ENCODE measurements around the gene PDLIM4.

PDLIM4 gene

GRCh38 chr5:132254321-132254977 lies 3.0 kb upstream of the PDLIM4 start:
- no peak for DNase-seq

GRCh38 chr5:132256086-132256782 lies 1.3 kb upstream of the PDLIM4 start:
- no peak for DNase-seq

DNA sequence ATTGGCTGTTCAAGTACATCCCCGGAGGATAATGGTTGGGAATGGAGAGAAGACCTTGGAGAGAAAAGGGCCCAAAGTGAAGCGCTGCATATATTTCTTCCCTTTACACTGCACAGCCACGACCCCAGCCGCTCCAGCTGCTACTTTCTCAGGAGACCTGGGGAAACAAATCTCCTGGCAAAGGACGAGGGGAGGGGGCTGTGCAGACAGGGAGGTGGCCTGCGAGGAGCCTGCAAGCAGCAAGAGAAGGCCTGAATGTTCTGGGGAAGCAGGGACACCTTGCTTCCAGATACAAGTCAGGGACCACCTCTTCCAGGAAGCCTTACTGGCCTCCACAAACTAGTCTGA lies 739 bp upstream of the PDLIM4 start:
- no peak for DNase-seq

DNA sequence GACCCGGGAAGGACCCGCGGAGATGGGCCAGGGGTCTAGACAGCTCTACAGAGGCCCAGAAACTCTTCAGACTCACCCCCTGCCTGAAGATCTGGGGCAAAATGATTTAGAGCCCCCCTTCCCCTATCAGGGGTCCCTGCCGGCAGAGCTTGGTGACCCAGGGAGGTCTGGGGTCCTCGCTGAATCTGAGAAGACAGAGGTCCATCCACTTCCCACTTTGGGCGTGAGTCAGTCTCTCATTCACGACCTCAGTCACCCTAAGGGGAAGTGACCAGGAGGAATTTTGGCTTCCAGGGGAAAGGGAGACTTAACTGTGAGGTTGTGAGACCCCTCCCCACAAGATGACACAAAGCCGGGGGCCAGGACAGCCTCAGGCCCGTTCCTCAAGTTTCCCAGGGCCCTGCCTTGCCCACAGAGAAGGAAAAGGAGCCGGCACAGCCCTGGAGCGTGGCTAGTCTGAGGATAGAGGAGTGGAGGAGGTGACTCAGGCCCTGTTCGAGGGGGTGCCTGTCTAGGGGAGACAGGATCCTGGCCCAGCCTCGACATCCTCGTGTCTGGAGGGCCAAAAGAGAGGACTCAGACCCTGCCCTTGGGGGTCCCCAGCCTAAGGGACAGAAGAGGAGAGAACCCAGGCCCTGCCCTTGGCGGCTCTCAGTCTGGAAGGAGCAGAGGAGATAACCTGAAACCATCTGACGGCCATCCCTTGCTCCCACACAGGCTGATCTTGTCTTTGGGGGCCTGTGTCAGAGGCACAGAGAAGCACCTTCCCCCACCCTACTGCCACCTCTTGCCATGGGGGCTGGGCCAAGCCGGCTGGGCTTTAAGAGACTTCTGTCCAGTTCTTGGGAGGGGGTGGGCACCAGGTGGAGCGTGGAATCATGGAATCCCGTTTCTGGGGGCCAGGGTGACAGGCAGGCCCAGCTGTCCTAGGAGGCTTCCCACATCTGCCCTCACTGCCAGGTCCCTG lies 889 bp downstream of the PDLIM4 start:
- no peak for DNase-seq

- no peak for DNase-seq
These were observed 1.8 kb downstream of the PDLIM4 start for GRCh38 chr5:132259069-132259851.

DNA sequence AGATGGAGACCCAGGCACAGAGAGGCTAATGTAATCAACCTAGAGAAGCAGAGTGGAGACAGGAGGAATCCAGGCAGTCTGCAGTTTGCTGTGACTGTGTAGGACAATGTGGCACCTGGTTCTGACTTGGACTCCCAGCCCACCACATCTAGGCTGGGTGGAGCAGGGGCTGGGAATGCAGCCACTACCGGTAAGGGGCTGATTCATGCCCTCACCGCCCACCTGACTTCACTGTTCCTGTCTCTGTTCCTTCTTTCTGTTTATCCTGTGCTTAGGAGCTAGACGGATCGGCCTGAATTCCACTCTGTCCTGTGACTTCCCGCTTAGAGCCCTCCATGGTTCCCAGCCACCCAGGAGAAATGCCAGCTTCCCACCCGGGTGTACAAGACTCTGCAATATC lies 2.6 kb downstream of the PDLIM4 start:
- DNase-seq = no peak

DNA sequence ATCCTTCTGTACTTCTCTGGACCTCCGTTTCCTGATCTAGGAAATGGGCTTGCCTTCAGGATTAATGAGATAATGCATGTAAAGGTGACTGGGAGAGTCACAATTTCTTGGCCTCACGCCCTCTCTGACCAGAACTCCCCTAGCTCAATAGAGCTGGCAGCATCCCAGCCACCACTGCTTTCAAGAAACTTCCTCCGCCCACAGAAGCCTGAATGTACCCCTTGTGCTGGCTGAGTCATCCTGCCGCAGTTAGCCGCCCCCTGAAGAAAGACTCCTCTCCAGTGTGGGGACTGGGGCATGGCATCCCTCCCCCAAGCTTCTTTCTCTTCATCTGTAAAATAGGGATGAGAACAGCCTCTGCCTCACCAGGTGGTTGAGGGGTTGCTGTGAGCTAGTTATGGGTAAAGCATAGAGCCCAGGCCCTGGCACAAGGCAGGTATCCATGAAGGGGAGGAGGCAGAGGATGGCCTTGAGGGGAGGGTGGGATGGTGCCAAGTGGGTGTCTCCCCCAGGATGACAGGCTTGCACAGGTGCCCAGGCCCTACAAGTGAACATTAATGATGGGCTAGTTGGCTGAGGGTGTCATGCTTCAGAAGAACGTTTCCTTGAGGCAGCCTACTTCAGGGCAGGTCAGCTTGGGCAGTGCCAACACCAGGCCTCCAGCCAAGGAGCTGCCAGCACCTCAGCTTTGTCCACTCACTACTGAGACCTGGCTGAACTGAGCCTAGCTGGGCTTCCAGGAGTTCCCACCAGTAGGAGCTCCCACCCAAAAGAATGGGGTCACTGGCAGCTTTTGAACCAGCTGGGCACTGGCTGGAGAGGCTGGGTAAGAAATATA lies 3.4 kb downstream of the PDLIM4 start:
- peak; percentile 37 for DNase-seq

GRCh38 chr5:132261881-132262845 lies 4.7 kb downstream of the PDLIM4 start:
- DNase-seq = no peak

DNA sequence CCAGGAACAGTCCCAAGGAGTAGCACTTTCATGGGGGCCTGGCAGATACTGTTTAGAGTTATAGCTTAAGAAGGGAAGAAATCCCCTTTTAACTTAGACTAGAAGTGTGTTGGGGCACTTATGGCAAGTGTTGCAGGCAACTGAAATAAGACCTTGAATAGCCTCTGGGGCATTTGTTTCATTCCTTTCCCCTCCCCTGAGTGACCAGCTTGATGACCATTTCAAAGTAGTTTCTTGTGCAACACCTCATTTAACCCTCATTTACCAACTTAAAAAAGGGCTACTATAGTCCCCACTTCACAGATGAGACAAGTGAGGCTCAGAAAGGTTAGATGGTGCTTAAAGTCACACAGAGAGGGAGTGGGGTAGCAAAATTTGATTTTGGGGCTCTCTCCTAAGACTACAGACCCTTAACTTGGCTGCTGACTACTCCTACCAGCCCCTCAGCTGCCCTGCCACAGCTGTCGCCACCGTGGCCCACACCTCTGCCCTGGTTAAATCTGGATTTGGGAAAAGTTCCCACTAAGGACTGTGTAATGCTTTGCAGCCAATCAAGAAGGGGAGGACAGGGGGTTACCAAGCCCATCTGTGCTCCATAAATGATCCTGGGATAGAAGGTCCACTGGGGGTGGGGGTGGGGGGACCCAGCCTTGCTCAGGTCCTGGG lies 5.5 kb downstream of the PDLIM4 start:
- no peak for DNase-seq

GRCh38 chr5:132263548-132264261 lies 6.2 kb downstream of the PDLIM4 start:
- no peak for DNase-seq

- no peak for DNase-seq
These were observed 7.2 kb downstream of the PDLIM4 start for GRCh38 chr5:132264546-132265335.

GRCh38 chr5:132265336-132266030 lies 8.0 kb downstream of the PDLIM4 start:
- DNase-seq = no peak

DNA sequence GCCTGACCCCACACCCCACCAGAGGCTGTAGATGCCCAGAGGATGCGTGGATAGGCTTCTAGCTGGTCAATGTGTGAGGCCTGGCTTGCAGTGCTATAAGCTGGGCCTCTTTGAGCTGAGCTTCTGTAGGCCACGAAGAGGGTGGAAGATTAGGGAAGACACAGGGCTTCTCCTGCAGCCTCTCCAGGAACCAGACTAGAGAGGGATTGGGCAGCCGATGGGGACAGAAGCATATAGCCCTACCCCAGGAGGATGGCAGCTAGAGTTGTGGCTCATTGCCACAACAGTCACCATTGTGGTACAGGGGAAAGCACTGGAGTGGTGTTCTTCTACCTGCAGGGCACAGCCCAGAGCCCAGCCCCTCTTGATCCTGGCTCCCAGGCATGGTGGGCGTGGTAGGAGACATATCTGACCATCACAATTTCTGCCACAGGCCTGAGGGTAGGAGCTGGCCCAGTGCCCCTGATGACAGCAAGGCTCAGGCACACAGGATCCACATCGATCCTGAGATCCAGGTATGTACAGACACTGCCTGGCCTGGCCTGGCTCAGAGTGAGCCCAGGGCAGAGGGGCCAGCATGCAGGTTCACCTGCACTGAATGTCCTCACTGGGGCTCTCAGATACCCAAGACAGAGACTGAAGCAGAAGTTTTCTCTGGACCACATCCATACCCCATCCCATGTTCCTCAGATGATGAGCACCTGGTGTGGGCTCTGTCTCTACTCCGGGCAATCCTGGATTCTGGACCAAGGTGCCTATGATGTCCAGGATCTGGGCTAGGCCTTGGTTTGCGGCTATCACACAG lies 8.7 kb downstream of the PDLIM4 start:
- DNase-seq = no peak

DNA sequence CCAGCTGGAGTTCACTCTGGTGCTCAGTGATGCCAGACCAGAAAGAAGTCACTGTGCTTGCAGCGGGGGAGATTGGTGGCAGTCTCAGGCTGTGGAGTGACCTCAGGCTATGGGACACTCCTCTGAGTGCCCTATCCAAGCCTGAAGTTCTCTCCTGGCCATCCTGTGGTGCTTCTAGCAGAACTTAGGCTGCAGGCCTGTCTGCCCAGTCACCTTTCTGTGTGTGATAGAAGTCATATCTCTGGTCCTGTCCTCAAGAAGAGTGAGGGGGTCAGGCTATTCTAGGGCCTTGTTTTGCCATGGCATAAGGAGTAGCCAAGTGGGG lies 9.3 kb downstream of the PDLIM4 start:
- no peak for DNase-seq

DNA sequence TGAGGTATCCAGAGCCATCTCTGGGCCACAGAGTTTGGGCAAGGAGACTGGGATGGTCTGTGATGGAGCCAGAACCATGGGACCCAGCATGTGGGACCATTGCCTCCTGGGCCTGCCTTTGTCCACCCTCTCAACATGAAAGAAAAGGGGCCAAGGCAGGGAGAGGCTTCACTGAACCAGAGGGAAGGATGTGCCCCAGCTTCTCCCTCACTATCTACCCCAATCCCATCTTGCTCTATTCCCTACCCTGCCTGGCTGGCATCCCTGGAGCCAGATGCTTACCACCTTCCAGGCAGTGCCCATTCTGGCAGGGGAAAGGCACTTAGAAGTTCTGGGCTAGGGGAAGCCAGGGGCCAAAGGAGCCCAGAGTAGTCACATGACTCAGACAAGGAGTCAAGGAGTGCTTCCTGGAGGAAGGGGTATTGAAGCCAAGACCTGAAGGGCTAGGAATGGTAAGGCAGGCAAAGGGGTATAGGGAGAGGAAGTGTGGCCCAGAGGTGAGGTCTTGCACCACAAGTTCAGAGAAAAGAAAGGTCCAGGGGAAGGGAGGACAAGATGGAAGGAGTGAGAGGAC lies 9.8 kb downstream of the PDLIM4 start:
- no peak for DNase-seq

DNA sequence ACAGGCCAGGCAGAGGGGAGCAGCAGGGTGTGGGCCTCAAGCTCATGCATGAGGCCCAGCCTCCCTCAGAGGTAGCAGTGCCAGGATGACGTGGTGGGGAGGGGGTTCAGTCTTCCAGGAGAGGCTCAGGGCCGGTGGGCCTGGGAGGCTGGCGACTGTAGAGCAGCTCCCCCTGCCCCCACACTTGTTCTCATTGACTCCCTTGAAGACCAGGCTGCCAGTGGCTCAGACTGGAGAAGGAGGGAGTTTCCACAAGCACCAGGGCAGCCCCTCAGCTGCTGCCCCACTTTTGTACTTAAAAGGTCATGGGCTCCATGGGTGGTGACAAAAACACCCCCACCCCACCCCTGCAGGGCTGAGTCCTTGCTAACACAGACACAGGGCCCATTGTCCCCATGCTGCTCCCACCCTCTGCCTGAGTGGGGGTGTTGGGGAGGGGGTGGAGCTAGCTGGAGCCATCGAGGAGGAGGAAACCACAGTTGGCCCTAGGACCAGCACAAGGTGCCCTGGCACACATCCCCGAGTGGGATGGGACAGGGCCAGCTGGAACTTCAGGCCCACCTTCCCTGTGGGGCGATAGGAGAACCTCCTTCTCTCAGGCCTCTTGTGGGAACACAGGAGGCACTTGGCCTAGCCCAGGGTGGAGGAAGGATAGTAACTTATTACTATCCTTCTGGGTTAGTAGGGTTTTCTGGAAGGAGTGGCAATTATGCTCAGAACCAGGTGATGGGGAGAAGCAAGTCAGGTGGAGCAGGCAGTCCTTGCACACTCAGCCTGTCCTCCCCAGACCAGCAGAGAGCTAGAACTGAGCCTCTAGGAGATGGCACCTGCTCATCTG lies 10.7 kb downstream of the PDLIM4 start:
- DNase-seq = no peak
